Astrocyte of the cerebellum (primary cell): ENCODE results near the gene SLC25A28.

Experiments used
- DNase-seq: peaks from one replicate; pipeline ENCODE4 v3.0.0-alpha.2; 2011; ENCODE audit warnings: low read depth
- H3K4me3 ChIP-seq: 2 replicates; pipeline ENCODE4 v1.5.1; 2011; ENCODE audit warnings: mild to moderate bottlenecking, low read depth, low read length, moderate library complexity
- in situ Hi-C: cut with HindIII; loops from 2 replicates; pipeline ENCODE4 v1.10.0; 2017; ENCODE audit warnings: low sequenced_read_pairs
- TF ChIP-seq, protein P1 (sequence below): IDR thresholded peaks from 2 replicates; pipeline ENCODE4 v1.5.1; 2012; ENCODE audit warnings: low read length, low read depth, moderate library complexity, mild to moderate bottlenecking; ENCODE audit errors: missing control alignments

The SLC25A28 gene

DNA sequence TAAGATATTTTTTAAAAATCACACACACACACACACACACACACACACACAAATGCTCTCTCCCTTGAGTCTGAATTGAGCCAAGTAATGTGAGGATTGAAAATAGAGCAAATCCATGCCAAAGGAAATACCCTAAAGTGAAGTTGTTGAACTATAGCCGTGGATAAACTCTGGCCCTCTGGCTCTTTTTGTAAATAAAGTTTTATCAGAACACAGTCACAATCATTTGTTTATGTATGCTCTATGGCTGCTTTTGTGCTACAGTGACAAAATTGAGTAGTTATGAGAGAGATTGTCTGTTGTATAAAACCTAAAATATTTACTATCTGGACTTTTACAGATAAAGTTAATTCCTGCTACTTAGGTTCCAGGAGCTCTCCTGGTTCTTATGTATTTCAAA is 48.4 kb downstream of the SLC25A28 start:
- TF ChIP-seq, protein P1, sequence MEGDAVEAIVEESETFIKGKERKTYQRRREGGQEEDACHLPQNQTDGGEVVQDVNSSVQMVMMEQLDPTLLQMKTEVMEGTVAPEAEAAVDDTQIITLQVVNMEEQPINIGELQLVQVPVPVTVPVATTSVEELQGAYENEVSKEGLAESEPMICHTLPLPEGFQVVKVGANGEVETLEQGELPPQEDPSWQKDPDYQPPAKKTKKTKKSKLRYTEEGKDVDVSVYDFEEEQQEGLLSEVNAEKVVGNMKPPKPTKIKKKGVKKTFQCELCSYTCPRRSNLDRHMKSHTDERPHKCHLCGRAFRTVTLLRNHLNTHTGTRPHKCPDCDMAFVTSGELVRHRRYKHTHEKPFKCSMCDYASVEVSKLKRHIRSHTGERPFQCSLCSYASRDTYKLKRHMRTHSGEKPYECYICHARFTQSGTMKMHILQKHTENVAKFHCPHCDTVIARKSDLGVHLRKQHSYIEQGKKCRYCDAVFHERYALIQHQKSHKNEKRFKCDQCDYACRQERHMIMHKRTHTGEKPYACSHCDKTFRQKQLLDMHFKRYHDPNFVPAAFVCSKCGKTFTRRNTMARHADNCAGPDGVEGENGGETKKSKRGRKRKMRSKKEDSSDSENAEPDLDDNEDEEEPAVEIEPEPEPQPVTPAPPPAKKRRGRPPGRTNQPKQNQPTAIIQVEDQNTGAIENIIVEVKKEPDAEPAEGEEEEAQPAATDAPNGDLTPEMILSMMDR: no peak
- in situ Hi-C loops: no loop called here
- no peak overlapping the region for H3K4me3 ChIP-seq
- DNase-seq: no peak

DNA sequence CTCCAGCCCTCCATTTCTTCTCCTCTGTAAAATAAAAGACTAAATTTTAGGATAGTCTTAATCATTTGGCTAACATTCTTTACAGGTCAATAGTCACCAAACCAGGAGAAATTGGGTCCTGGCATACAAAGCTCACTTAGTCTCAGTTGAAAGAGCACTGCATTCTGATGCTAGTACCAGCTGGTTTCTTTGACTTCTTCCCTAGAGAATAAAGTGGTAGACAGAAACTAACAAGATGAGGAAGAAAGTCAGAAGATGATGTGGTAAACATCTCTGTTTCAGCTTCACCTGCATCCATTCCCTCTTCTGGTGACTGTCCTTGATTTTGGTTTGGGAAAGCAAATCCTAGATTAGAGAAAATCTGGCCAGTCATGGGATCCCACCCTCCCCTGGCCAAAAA is 50.3 kb downstream of the SLC25A28 start:
- in situ Hi-C loops: no loop called here
- TF ChIP-seq, protein P1: no peak
- DNase-seq: no peak

DNA sequence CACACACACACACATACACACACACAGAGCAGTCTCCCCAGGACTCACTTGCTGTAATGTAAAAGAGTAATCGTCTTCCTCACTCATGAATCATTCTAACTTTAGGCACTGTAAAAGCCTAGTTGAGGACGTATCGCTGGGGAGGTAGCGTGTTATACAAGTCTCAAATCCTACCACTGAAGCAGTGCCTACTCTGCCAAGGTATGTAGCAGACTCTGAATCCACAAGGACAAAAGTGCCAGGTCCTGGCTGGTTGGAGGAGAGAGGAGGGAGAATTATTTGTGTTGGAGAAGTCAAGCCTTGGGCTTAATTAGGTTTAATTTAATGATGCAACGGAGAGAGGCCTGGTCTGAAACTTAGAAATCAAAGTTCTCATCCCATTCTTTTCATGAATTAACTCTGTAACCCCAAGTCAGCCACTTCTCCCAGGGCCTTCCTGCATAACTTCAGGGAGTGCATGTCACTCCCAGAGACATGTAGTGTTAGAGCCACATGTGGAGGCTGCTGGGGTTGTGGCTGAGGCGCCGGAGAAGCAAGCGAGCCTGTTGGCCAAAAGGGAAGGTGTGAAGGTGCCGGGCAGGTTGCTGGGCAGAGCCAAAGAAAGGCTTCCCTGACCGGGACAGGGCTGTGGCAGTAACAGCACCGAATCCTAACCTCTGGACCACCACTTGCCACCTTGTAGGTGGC is 50.8 kb downstream of the SLC25A28 start:
- in situ Hi-C loops: no loop called here
- no peak for DNase-seq
- no peak overlapping the region for H3K4me3 ChIP-seq
- TF ChIP-seq, protein P1: no peak

More for the DNA sequence above, 50.3 kb downstream of the SLC25A28 start:
- no peak overlapping the region for H3K4me3 ChIP-seq

DNA sequence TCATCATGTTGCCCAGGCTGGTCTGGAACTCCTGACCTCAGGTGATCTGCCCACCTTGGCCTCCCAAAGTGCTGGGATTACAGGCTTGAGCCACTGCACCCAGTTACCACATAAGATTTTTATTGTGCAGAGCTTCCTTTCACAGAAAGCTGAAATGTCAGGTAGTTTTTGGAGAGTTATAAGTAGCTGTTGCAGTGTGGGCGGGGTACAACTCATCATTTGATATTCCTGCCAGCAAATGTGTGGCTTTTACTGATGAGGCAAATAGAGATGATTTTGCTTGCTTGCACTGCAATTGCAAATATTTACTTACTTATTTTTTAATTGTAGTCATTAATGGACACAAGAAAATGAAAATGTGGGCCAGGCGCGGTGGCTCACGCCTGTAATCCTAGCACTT is 55.1 kb downstream of the SLC25A28 start:
- TF ChIP-seq, protein P1: no peak
- H3K4me3 ChIP-seq: no peak overlapping the region
- no peak for DNase-seq
- in situ Hi-C loops: no loop called here

DNA sequence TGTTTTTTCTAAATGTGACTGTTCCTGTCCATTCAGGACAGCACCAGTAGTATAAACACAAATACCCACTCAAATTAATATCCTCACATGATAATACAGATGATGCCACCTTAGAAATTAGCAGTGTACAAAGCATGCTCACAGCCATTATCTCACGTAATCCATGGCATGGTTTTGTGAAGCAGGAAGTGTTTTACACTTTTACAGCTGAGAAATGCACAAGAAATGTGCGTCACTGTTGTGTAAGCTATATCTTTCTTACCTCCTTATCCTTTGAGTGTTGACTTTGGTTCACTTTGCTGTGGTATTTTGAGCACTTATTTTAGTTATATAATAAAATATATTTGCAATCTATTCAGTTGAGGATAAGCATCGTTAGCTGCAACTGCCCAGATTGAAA is 55.9 kb downstream of the SLC25A28 start:
- in situ Hi-C loops: no loop called here
- TF ChIP-seq, protein P1: no peak
- H3K4me3 ChIP-seq: no peak overlapping the region
- DNase-seq: no peak

DNA sequence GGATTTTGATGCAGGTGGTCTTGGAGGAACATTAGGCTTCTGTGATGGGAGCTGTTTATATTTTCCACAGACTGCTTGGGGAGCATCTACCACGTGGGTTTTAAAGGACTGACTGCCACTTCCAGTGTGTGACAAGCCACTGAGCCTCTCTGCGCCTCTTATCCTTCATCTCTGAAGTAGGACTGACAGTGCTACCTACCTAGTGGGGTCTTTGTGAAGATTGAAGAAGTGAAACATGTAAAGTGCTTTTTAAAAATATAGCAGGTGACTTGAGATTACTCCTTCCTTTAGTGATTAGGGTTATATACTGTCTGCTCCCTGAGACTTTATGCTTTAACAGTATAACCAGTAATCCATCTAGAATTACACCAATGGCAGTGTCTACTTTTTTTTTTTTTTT is 57.6 kb downstream of the SLC25A28 start:
- in situ Hi-C loops: no loop called here
- no peak for DNase-seq
- H3K4me3 ChIP-seq: no peak overlapping the region
- TF ChIP-seq, protein P1: no peak
